H1 (cell line): ENCODE data around the gene GNB3. TPM values are rescaled to one million over a fixed set of nuclear protein-coding genes. Genes with fewer than 3 reads are reported as not detected.
"Not testable (repeated sequence)": the region's sequence is repeated elsewhere in the genome, so short reads cannot be mapped to it uniquely, and the experiment has no call there.

Experiments
- CTCF ChIA-PET: fragments of 300-600 bp; sonication (Branson Sonifier 250); formaldehyde crosslinking; loops from one replicate; lab custom pipeline; 2021; ENCODE audit not compliant: partially characterized antibody; lab: Charles Lee
- POLR2A ChIA-PET: fragments of 300-600 bp; sonication (Branson Sonifier 250); formaldehyde crosslinking; loops from one replicate; lab custom pipeline; 2021; ENCODE audit warnings: inconsistent platforms; ENCODE audit not compliant: partially characterized antibody; lab: Charles Lee
- DNase-seq, 2 experiments: peaks; one replicate each; pipeline versions ENCODE4 v3.0.0 to v3.0.0-alpha.2; 2010 to 2022; ENCODE audit warnings: low spot score in 2 of 2, low read depth in 1 of 2, mixed read lengths in 1 of 2
- FAIRE-seq: peaks from 2 replicates; lab custom pipeline; 2011; peaks lifted over from hg19 to GRCh38; lab: Jason Lieb, UNC
- H2AFZ ChIP-seq: 2 replicates; pipeline ENCODE4 v1.8.1; 2012; ENCODE audit warnings: low read length, inconsistent platforms
- H2AK5ac ChIP-seq: 2 replicates; pipeline ENCODE4 v1.6.1; 2013; ENCODE audit warnings: low read depth, low read length
- H2BK120ac ChIP-seq: replicated peaks from 2 replicates; pipeline ENCODE3; 2013; ENCODE audit warnings: low read depth, low read length, inconsistent platforms
- H2BK12ac ChIP-seq: 2 replicates; pipeline ENCODE4 v1.6.1; 2013; ENCODE audit warnings: low read depth, low read length
- H2BK15ac ChIP-seq: 2 replicates; pipeline ENCODE4 v1.6.1; 2013; ENCODE audit warnings: low read length
- H2BK20ac ChIP-seq: 2 replicates; pipeline ENCODE4 v1.6.1; 2013; ENCODE audit warnings: low read length
- H2BK5ac ChIP-seq: 2 replicates; pipeline ENCODE4 v1.6.1; 2013; ENCODE audit warnings: low read depth, low read length
- H3K14ac ChIP-seq: 2 replicates; pipeline ENCODE4 v1.6.1; 2013; ENCODE audit warnings: inconsistent platforms; ENCODE audit not compliant: insufficient read length
- H3K18ac ChIP-seq: 2 replicates; pipeline ENCODE4 v1.6.1; 2013; ENCODE audit warnings: low read length; ENCODE audit errors: extremely low read depth
- H3K23ac ChIP-seq: 2 replicates; pipeline ENCODE4 v1.6.1; 2013; ENCODE audit warnings: inconsistent platforms; ENCODE audit not compliant: insufficient read length
- H3K23me2 ChIP-seq: 2 replicates; pipeline ENCODE4 v1.6.1; 2013; ENCODE audit warnings: low read depth, low read length
- H3K27ac ChIP-seq: 2 replicates; pipeline ENCODE4 v1.6.1; 2011; ENCODE audit warnings: low read depth, low read length, inconsistent platforms
- H3K27me3 ChIP-seq, 4 experiments: replicated peaks in 1 of 4; 1 replicate in 1 of 4; 2 replicates in 3 of 4; pipeline versions ENCODE4 v1.6.1 to v1.8.1; 2011 to 2013; ENCODE audit warnings: low read length in 3 of 4, mild to moderate bottlenecking in 3 of 4, inconsistent platforms in 2 of 4, mixed read lengths in 2 of 4, moderate library complexity in 1 of 4; ENCODE audit not compliant: control insufficient read depth in 3 of 4, insufficient read depth in 3 of 4; ENCODE audit errors: extremely low read depth in 1 of 4
- H3K36me3 ChIP-seq, 4 experiments: 2 replicates each; pipeline versions ENCODE4 v1.6.1 to v1.8.1; 2011 to 2013; ENCODE audit warnings: mild to moderate bottlenecking in 4 of 4, low read length in 3 of 4, moderate library complexity in 2 of 4, control low read depth in 1 of 4, inconsistent platforms in 1 of 4; ENCODE audit not compliant: insufficient read depth in 4 of 4, control insufficient read depth in 2 of 4
- H3K4ac ChIP-seq: replicated peaks from 2 replicates; pipeline ENCODE3; 2013; ENCODE audit warnings: low read length, low read depth, mixed read lengths, inconsistent platforms; ENCODE audit not compliant: insufficient read length
- H3K4me1 ChIP-seq, 4 experiments: replicated peaks in 1 of 4; 1 replicate in 1 of 4; 2 replicates in 3 of 4; pipeline versions ENCODE4 v1.6.1 to v1.8.1; 2011 to 2013; ENCODE audit warnings: low read length in 3 of 4, inconsistent platforms in 2 of 4, mixed read lengths in 1 of 4; ENCODE audit not compliant: insufficient read depth in 4 of 4, control insufficient read depth in 3 of 4
- H3K4me2 ChIP-seq, 2 experiments: 2 replicates each; pipeline versions ENCODE4 v1.6.1 to v1.8.1; 2011 to 2013; ENCODE audit warnings: low read depth in 2 of 2, low read length in 2 of 2, control low read depth in 1 of 2, inconsistent platforms in 1 of 2, mild to moderate bottlenecking in 1 of 2; ENCODE audit not compliant: insufficient read depth in 1 of 2
- H3K4me3 ChIP-seq, 4 experiments: fragments of 200-600, 300-600 bp in 1 of 4; sonication (generic), shearing (Covaris generic), sonication (Bioruptor Twin) in 1 of 4; 2 replicates each; pipeline versions ENCODE4 v1.5.1 to v1.8.1; 2011 to 2016; ENCODE audit warnings: low read length in 4 of 4, low read depth in 3 of 4, control low read depth in 2 of 4, inconsistent platforms in 2 of 4, mild to moderate bottlenecking in 2 of 4, mixed read lengths in 1 of 4, moderate library complexity in 1 of 4; ENCODE audit not compliant: insufficient read depth in 2 of 4; ENCODE audit errors: extremely low read depth in 1 of 4
- H3K56ac ChIP-seq: replicated peaks from 2 replicates; pipeline ENCODE3; 2013; ENCODE audit warnings: low read depth, mild to moderate bottlenecking, mixed read lengths, low read length, inconsistent platforms; ENCODE audit not compliant: insufficient read length
- H3K79me1 ChIP-seq: 2 replicates; pipeline ENCODE4 v1.6.1; 2013; ENCODE audit warnings: low read depth, low read length, control low read depth
- H3K79me2 ChIP-seq, 2 experiments: 2 replicates each; pipeline versions ENCODE4 v1.6.1 to v1.8.1; 2012 to 2013; ENCODE audit warnings: low read length in 2 of 2, mild to moderate bottlenecking in 2 of 2, inconsistent platforms in 1 of 2; ENCODE audit not compliant: insufficient read depth in 2 of 2, control insufficient read depth in 1 of 2
- H3K9ac ChIP-seq, 4 experiments: replicated peaks in 1 of 4; 1 replicate in 1 of 4; 2 replicates in 3 of 4; pipeline versions ENCODE4 v1.6.1 to v1.8.1; 2011 to 2013; ENCODE audit warnings: low read depth in 3 of 4, low read length in 3 of 4, control low read depth in 2 of 4, mild to moderate bottlenecking in 2 of 4, moderate library complexity in 2 of 4, inconsistent platforms in 1 of 4; ENCODE audit errors: extremely low read depth in 1 of 4
- H3K9me3 ChIP-seq, 2 experiments: 2 replicates each; pipeline versions ENCODE4 v1.6.1 to v1.8.1; 2012 to 2013; ENCODE audit warnings: mild to moderate bottlenecking in 2 of 2, moderate library complexity in 2 of 2, control low read depth in 1 of 2, inconsistent platforms in 1 of 2, low read depth in 1 of 2, low read length in 1 of 2, mixed read lengths in 1 of 2; ENCODE audit not compliant: insufficient read depth in 2 of 2
- H4K20me1 ChIP-seq, 2 experiments: replicated peaks in 1 of 2; 2 replicates each; pipeline versions ENCODE3 to v1.8.1; 2011 to 2013; ENCODE audit warnings: inconsistent platforms in 2 of 2, low read length in 2 of 2, mild to moderate bottlenecking in 1 of 2; ENCODE audit not compliant: insufficient read depth in 2 of 2, control insufficient read depth in 1 of 2
- H4K5ac ChIP-seq: 2 replicates; pipeline ENCODE4 v1.6.1; 2013; ENCODE audit warnings: low read length, low read depth, mixed read lengths, inconsistent platforms; ENCODE audit not compliant: insufficient read length
- H4K8ac ChIP-seq: 2 replicates; pipeline ENCODE4 v1.8.0; 2013; ENCODE audit warnings: mild to moderate bottlenecking, moderate library complexity, low read length, inconsistent platforms; ENCODE audit not compliant: insufficient read depth; ENCODE audit errors: extremely low read depth
- H4K91ac ChIP-seq: replicated peaks from 2 replicates; pipeline ENCODE3; 2013; ENCODE audit warnings: low read length, mixed read lengths, inconsistent platforms; ENCODE audit not compliant: insufficient read length
- WGBS, 2 experiments: shearing (Covaris generic) in 1 of 2; methylation state at CpG; one replicate each; pipeline versions ENCODE4 v1.1.6 to v1.1.7; 2013 to 2015; ENCODE audit warnings: low lambda C conversion rate in 2 of 2, mixed read lengths in 2 of 2, inconsistent platforms in 1 of 2, low coverage in 1 of 2, missing lambda C conversion rate in 1 of 2; ENCODE audit not compliant: insufficient replicate concordance in 2 of 2, insufficient coverage in 1 of 2, insufficient read length in 1 of 2; ENCODE audit errors: extremely low coverage in 1 of 2, missing lambda C conversion rate in 1 of 2; 5-methylcytosine and 5-hydroxymethylcytosine counted together
- polyA plus RNA-seq, 7 experiments: library from polyadenylated mRNA; depleted of rRNA in 3 of 7; stranded (reverse) in 5 of 7; unstranded in 2 of 7; fragments of >200 nt in 5 of 7; fragments of 200-250 nt in 2 of 7; gene quantifications; 1 replicate in 5 of 7; 2 replicates in 1 of 7; 4 replicates in 1 of 7; pipeline versions ENCODE4 v1.2.1 to v1.2.3, GENCODE V29; 2011 to 2013; ENCODE audit warnings: missing spikeins in 2 of 7, mixed read lengths in 2 of 7
- total RNA-seq: library from RNA; stranded (reverse); fragmentation: NEBNext Ultra II Directional; extraction: Animal tissue kit (Norgen Biotek cat#: 25700); gene quantifications from 2 replicates; pipeline ENCODE4 v1.2.1, GENCODE V29; 2021

The GNB3 gene
- total and polyA plus RNA-seq, 2 of the 8 experiments (the other 6 are each of a cell fraction or from before 2014, with no cell fraction given): 9.9 TPM

DNA sequence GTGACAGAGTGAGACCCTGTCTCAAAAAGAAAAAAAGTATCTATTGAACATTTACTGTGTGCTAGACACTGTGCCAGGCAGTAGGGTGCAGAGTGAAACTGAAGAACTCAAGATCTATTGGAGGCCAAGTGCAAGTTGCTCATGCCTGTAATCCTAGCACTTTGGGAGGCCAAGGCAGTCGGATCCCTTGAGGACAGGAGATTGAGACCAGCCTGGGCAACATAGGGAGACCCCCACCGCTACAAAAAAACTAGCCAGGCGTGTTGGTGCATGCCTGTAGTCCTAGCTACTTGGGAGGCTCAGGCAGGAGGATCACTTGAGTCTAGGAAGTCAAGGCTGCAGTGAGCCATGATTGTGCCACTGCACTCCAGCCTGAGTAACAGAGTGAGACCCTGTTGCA lies 52.0 kb downstream of the GNB3 start:
- H2BK15ac ChIP-seq: peak overlapping the region; percentile 61; the same call in 1 of the 2 replicates
- H2BK5ac ChIP-seq, H3K79me1 ChIP-seq, H3K9ac ChIP-seq, H3K18ac ChIP-seq, H3K23ac ChIP-seq, H2BK20ac ChIP-seq, H3K27me3 ChIP-seq, H3K14ac ChIP-seq, H3K4me2 ChIP-seq, H3K4me3 ChIP-seq, H2AK5ac ChIP-seq, H3K4ac ChIP-seq, H2BK12ac ChIP-seq, H3K4me1 ChIP-seq, H3K9me3 ChIP-seq, H4K8ac ChIP-seq, H4K20me1 ChIP-seq, H4K91ac ChIP-seq, DNase-seq, H3K56ac ChIP-seq, H4K5ac ChIP-seq, H3K36me3 ChIP-seq, FAIRE-seq, H3K23me2 ChIP-seq, H2BK120ac ChIP-seq, H3K27ac ChIP-seq, H2AFZ ChIP-seq, H3K79me2 ChIP-seq: not testable (repeated sequence)
- WGBS, 2 experiments: 97% methylated on average over 3 of the region's 3 CpGs; no CpG with 5 or more reads in 1 of the 2 experiments
- POLR2A ChIA-PET: interaction anchor here (1.0 to 7.8 kb wide), 6 partner anchors 9 to 72 kb away, joined by 3 to 86 read pairs (median 22); partner anchors contain the start of genes LRRC23, SPSB2 and TPI1
- CTCF ChIA-PET: interaction anchor here (1.3 to 5.0 kb wide), 9 partner anchors 7 to 68 kb away, joined by 3 to 84 read pairs (median 9); partner anchors contain the start of genes SPSB2 and TPI1
